ENCODE results near the gene ELF1. TPM values are rescaled to one million over a fixed set of nuclear protein-coding genes. Genes with fewer than 3 reads are reported as not detected.

ELF1 gene
- total RNA-seq, 1 donor from 2014 or later = 136 TPM

GRCh38 chr13:40993987-40994386 lies 25.1 kb downstream of the ELF1 start:
- peak overlapping the region; percentile 72 for H3K27ac Mint-ChIP-seq
- H3K27me3 Mint-ChIP-seq = no peaks in the 10 kb centered on the region
- ChIA-PET POLR2A (interaction anchor here (0.6 to 2.2 kb wide), 4 partner anchors 14 to 66 kb away, joined by 3 to 9 read pairs (median 6); no protein-coding TSS in a partner anchor), CTCF (interaction anchor here (1.3 to 2.5 kb wide), 2 partner anchors 20 to 60 kb away, joined by 3 to 13 read pairs; no protein-coding TSS in a partner anchor)
- ATAC-seq (ENCODE audit: low read depth) = no peak
- H3K4me1 Mint-ChIP-seq = peaks cover 81% of the 10 kb centered on the region
- intact Hi-C loops (cut with micrococcal nuclease) = no loop called here
- no peak for TF ChIP-seq CTCF (IDR thresholded peaks at IDR 0.05)
- no peak overlapping the region for H3K4me3 Mint-ChIP-seq
- H3K9me3 Mint-ChIP-seq = no peaks in the 10 kb centered on the region
- H3K36me3 Mint-ChIP-seq (ENCODE audit: low read depth) = peaks cover 54% of the 10 kb centered on the region
- DNase-seq = no peak

DNA sequence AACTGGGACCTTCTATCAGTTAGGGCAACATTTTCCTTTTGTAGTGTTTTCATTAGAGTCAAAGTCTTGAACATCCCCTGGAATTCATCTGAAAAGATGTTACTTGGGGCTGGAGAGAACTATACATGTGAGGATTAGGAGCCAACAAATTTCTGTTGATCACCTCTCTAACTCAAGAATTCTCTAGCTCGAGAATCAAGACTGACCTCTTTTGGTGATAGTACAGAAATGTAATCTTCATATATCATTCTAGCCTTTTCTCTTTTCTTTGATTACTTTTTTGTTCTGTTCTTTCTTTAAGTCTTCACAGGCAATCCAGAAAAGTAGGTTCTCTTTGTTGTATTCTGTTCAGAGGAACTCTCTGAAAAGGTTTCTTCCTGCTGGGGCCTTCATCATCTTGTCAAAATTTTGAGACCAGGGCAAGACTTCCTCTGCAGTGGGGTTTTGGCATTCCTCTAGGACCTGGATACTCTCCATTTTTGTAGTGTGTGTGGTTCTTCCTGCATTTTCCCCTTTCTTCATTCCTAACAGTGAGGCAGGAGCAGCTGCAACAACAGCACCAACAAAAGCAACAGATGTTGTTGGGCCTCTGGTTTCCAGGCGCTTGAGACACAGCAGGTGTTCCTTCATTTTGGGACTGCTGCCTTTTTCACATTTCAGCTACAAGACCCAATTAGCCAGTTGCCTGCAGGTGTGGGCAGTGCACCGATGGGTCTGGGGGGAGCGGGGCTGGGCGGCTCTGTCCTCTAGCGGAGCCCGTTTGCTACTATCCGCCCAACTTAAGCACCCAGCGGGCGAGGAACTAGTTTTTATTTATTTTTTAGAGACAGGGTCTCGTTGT lies 26.2 kb downstream of the ELF1 start:
- H3K9me3 Mint-ChIP-seq = no peaks in the 10 kb centered on the region
- no peak for TF ChIP-seq CTCF (IDR thresholded peaks at IDR 0.05)
- peak overlapping the region; percentile 60 for H3K27ac Mint-ChIP-seq

DNA sequence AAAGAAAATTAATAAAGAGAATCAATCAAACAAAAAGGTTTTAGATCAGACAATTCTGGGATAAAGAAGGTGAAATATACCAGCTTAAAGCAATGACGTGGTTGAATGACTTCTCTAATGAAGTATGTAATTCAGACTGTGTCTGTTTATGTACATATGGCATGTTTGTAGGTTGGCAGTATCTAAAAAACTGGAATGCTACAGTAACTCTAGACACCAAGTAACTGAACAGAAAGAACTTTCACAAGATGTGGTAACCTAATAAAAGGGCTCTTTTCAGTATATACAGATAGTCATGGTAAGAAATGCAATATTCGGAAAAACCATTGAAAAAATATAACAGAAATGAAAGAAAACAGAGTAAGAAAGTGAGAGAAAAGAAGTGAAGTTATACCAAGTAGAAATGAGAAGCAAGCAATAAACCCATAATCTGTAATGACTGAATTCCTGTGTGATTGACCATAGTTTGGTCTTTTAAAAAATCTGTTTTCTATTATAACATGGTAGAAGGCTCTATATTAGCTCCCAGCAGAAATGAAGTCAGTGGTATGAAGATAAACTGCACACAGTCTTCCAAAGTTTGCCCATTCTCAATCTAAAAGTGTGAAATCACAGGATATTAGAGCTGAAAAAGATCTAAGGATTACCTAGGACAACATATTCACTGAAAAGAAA lies 31.4 kb downstream of the ELF1 start:
- no peak for ATAC-seq (ENCODE audit: low read depth)
- H3K27me3 Mint-ChIP-seq = no peaks in the 10 kb centered on the region
- ChIA-PET CTCF (interaction anchor here (2.1 kb wide), 1 partner anchor 13 kb away, joined by 7 read pairs; no protein-coding TSS in a partner anchor), POLR2A (interaction anchor here (0.5 to 1.0 kb wide), 2 partner anchors 31 to 200 kb away, joined by 3 to 4 read pairs; partner anchors contain the start of gene ELF1)
- H3K4me1 Mint-ChIP-seq = peaks cover 77% of the 10 kb centered on the region
- intact Hi-C loops (cut with micrococcal nuclease) = loop anchor here (10.0 kb wide), 1 partner anchor 323 kb away; the partner anchor contains the start of gene FOXO1
- no peak for TF ChIP-seq CTCF (IDR thresholded peaks at IDR 0.05)
- no peak overlapping the region for H3K4me3 Mint-ChIP-seq
- no peak for DNase-seq
- H3K36me3 Mint-ChIP-seq (ENCODE audit: low read depth) = peaks cover 14% of the 10 kb centered on the region
- H3K9me3 Mint-ChIP-seq = no peaks in the 10 kb centered on the region
- peak overlapping the region; percentile 73 for H3K27ac Mint-ChIP-seq

More for the DNA sequence above, 26.2 kb downstream of the ELF1 start:
- Mint-ChIP-seq H3K27me3 (no peaks in the 10 kb centered on the region), H3K4me3 (no peak overlapping the region), H3K36me3 (ENCODE audit: low read depth) (peaks cover 50% of the 10 kb centered on the region), H3K4me1 (peaks cover 84% of the 10 kb centered on the region)
- DNase-seq (no peak), ATAC-seq (ENCODE audit: low read depth) (no peak)
- POLR2A ChIA-PET = interaction anchor here (0.9 to 2.2 kb wide), 6 partner anchors 9 to 71 kb away, joined by 3 to 12 read pairs (median 6); no protein-coding TSS in a partner anchor
- CTCF ChIA-PET = interaction anchor here (0.6 to 2.5 kb wide), 7 partner anchors 9 to 215 kb away, joined by 3 to 13 read pairs (median 3); no protein-coding TSS in a partner anchor
- intact Hi-C loops (cut with micrococcal nuclease) = no loop called here

DNA sequence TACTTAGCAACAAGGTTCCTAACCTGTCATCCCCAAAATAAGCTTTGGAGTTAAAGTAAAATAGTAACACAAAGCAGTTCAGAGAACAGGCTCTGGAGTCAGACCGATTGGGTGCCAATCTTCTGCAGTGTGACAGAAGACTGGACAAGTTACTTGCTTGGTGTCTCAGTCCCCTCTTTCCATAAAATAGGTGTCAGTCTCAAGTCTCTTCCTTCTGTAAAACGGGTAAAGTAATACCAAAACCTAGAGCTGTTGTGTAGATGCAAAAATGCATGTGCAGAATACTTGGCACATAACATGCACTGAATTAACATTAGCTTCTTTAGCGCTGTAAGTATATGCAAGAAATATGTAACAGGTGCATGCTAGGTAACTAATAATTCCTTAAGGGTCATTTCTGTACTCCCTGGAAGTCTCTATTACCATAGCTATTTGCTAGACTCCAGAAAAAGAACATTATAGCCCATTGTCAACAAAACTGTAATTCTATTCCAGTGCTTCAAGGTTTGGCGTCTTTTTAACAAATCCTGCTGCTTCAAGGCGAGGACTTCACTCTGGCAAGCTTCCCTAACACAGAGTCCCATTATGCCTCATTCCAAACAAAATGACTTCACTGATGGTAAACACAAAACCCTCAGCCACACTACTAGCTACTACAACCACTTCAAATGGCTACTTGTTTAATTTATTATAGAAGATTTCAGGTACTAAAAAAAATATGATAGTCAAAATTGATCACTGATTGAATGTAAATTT lies 32.8 kb downstream of the ELF1 start:
- no peak for ATAC-seq (ENCODE audit: low read depth)
- peaks cover 77% of the 10 kb centered on the region for H3K4me1 Mint-ChIP-seq
- intact Hi-C loops (cut with micrococcal nuclease) = loop anchor here (1.0 to 10.0 kb wide), 2 partner anchors 10 to 321 kb away; partner anchors contain the start of gene FOXO1
- DNase-seq = no peak
- peak overlapping the region; percentile 89 for H3K27ac Mint-ChIP-seq
- no peaks in the 10 kb centered on the region for H3K9me3 Mint-ChIP-seq
- H3K4me3 Mint-ChIP-seq = peak overlapping the region; percentile 71
- H3K27me3 Mint-ChIP-seq = no peaks in the 10 kb centered on the region
- peaks cover 15% of the 10 kb centered on the region for H3K36me3 Mint-ChIP-seq (ENCODE audit: low read depth)
- CTCF ChIA-PET = interaction anchor here (1.1 to 2.1 kb wide), 2 partner anchors 11 to 29 kb away, joined by 3 to 7 read pairs; no protein-coding TSS in a partner anchor
- POLR2A ChIA-PET = interaction anchor here (0.6 to 2.1 kb wide), 6 partner anchors 9 to 74 kb away, joined by 3 to 9 read pairs (median 4); partner anchors contain the start of genes ELF1 and WBP4
- no peak for TF ChIP-seq CTCF (IDR thresholded peaks at IDR 0.05)

Measured in activated B cell treated with CpG ODN at 0.5 μM for 24 hours (primary cell).